HepG2 (cell line): Measurements from ENCODE around the gene TLX1.

Experiments used
- HNRNPUL1 ChIP-seq: fragments of 200-400 bp; formaldehyde crosslinking; IDR thresholded peaks from 2 replicates; pipeline ENCODE4 v1.6.1; 2017; ENCODE audit warnings: low read depth, mild to moderate bottlenecking, low read length, moderate library complexity
- TF ChIP-seq, protein P1 (sequence below): sonication (generic); formaldehyde crosslinking; IDR thresholded peaks from 2 replicates; pipeline ENCODE4 v1.9.0; 2022; ENCODE audit warnings: missing genetic modification reagents, mild to moderate bottlenecking, borderline replicate concordance
- TF ChIP-seq, protein P2 (sequence below): sonication (generic); formaldehyde crosslinking; conservative IDR thresholded peaks from 2 replicates; pipeline ENCODE4 v1.5.0; 2020; ENCODE audit warnings: missing genetic modification reagents
- TF ChIP-seq, protein P3 (sequence below): sonication (generic); formaldehyde crosslinking; IDR thresholded peaks from 2 replicates; pipeline ENCODE4 v1.5.0; 2020; ENCODE audit warnings: mild to moderate bottlenecking, missing genetic modification reagents, moderate library complexity

DNA sequence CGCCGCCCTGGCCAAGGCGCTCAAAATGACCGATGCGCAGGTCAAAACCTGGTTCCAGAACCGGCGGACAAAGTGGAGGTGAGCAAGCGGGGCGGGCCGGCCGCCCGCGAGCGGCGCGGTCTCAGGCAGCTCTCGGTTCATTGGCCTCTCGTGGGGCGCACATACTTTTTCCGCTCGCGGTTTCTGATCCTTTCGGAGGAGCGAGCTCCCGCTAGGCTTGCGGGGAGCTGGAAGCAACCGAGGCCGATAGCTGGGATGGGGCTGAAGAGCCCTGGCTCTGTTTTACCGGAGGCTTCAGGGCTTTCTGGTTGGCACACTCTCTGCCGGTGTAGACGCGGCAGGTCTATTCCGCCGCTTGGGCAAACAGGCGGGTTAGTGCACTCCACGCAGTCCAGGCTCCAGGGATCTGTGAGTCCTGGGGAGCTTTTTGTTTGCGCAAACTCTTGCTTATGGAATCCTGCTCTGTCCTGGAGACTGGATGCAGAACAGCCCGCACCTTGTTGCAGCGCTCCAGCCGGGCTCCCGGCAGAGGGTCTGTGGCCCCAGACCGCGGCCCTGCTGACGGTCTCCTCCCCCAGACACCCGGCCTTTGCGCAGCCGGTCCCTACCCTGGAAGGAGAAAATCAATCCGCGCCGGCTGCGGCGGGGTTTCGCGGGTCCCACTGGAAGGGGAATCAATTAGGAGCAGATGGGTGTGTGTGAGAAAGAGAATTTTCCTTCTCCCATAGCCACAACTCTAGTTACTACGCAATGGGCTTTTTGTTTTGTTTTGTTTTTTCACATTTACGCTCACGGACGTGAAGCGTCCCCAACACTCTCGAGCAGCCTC is 3.4 kb downstream of the TLX1 start:
- TF ChIP-seq HNRNPUL1, result no peak
- TF ChIP-seq, protein P1, sequence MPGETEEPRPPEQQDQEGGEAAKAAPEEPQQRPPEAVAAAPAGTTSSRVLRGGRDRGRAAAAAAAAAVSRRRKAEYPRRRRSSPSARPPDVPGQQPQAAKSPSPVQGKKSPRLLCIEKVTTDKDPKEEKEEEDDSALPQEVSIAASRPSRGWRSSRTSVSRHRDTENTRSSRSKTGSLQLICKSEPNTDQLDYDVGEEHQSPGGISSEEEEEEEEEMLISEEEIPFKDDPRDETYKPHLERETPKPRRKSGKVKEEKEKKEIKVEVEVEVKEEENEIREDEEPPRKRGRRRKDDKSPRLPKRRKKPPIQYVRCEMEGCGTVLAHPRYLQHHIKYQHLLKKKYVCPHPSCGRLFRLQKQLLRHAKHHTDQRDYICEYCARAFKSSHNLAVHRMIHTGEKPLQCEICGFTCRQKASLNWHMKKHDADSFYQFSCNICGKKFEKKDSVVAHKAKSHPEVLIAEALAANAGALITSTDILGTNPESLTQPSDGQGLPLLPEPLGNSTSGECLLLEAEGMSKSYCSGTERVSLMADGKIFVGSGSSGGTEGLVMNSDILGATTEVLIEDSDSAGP (CRISPR knock-in tag), result no peak
- TF ChIP-seq, protein P2, sequence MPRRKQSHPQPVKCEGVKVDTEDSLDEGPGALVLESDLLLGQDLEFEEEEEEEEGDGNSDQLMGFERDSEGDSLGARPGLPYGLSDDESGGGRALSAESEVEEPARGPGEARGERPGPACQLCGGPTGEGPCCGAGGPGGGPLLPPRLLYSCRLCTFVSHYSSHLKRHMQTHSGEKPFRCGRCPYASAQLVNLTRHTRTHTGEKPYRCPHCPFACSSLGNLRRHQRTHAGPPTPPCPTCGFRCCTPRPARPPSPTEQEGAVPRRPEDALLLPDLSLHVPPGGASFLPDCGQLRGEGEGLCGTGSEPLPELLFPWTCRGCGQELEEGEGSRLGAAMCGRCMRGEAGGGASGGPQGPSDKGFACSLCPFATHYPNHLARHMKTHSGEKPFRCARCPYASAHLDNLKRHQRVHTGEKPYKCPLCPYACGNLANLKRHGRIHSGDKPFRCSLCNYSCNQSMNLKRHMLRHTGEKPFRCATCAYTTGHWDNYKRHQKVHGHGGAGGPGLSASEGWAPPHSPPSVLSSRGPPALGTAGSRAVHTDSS, result no peak
- TF ChIP-seq, protein P3, sequence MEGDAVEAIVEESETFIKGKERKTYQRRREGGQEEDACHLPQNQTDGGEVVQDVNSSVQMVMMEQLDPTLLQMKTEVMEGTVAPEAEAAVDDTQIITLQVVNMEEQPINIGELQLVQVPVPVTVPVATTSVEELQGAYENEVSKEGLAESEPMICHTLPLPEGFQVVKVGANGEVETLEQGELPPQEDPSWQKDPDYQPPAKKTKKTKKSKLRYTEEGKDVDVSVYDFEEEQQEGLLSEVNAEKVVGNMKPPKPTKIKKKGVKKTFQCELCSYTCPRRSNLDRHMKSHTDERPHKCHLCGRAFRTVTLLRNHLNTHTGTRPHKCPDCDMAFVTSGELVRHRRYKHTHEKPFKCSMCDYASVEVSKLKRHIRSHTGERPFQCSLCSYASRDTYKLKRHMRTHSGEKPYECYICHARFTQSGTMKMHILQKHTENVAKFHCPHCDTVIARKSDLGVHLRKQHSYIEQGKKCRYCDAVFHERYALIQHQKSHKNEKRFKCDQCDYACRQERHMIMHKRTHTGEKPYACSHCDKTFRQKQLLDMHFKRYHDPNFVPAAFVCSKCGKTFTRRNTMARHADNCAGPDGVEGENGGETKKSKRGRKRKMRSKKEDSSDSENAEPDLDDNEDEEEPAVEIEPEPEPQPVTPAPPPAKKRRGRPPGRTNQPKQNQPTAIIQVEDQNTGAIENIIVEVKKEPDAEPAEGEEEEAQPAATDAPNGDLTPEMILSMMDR (CRISPR knock-in tag), result no peak
